ENCODE measurements around the gene GPR153.
"Not testable (repeated sequence)": the region's sequence is repeated elsewhere in the genome, so short reads cannot be mapped to it uniquely, and the experiment has no call there.

GRCh38 chr1:6219641-6220040 is 41.3 kb downstream of the GPR153 start:
- TF ChIP-seq EP300, POLR2A, CTCF (IDR thresholded peaks at IDR 0.05): not testable (repeated sequence)
